Spleen (tissue), 7 donors: ENCODE results near the gene TBC1D30.

Source experiments
- CTCF ChIP-seq, 11 experiments: fragments of 200-600 bp in 7 of 11; fragments of 450-650 bp in 4 of 11; sonication (generic) in 4 of 11; IDR thresholded peaks in 8 of 11; conservative IDR thresholded peaks in 3 of 11; 1 replicate in 7 of 11; 2 replicates in 4 of 11; pipeline versions ENCODE4 v1.4.0 to v1.8.0; 2016 to 2021; ENCODE audit warnings: antibody characterized with exemption in 11 of 11, inconsistent platforms in 4 of 11, mild to moderate bottlenecking in 1 of 11
- POLR2A ChIP-seq, 3 donors: fragments of 450-650 bp; IDR thresholded peaks; one replicate each; pipeline ENCODE4 v1.5.1; 2017; ENCODE audit warnings: antibody characterized with exemption in 3 of 3, mild to moderate bottlenecking in 1 of 3
- POLR2AphosphoS5 ChIP-seq, 3 donors: sonication (generic); formaldehyde crosslinking; IDR thresholded peaks; one replicate each; pipeline ENCODE4 v1.5.1; 2017; ENCODE audit warnings: antibody characterized with exemption in 3 of 3
- donor health status: DM: no; HTN: no; CAD: no; lungs with moderate emphysema.
- donor health status: DM: no; HTN: no; CAD: no.
- donor health status: DM: no; HTN: no; CAD: no.

GRCh38 chr12:64780132-64780530 lies 44.3 kb upstream of the TBC1D30 start:
- no peak for TF ChIP-seq POLR2AphosphoS5 (IDR thresholded peaks at IDR 0.05)
- peak in 1 of 11 experiments; percentile 15 for TF ChIP-seq CTCF (IDR thresholded peaks at IDR 0.05 in 8 of 11, conservative IDR thresholded peaks at IDR 0.05 in 3 of 11)
- no peak for TF ChIP-seq POLR2A (IDR thresholded peaks at IDR 0.05)
